Gastroesophageal sphincter (tissue), 3 donors: ENCODE results near the gene RECQL5.

Source experiments
- POLR2A ChIP-seq, 2 donors: fragments of 450-650 bp; IDR thresholded peaks; one replicate each; pipeline ENCODE4 v1.6.1; 2017; ENCODE audit warnings: antibody characterized with exemption in 2 of 2, mild to moderate bottlenecking in 2 of 2, moderate library complexity in 1 of 2
- POLR2AphosphoS5 ChIP-seq: sonication (generic); formaldehyde crosslinking; IDR thresholded peaks from one replicate; pipeline ENCODE4 v1.6.1; 2017; ENCODE audit warnings: antibody characterized with exemption
- TF ChIP-seq, protein P1 (sequence below), 4 experiments: fragments of 200-600 bp in 2 of 4; fragments of 450-650 bp in 2 of 4; sonication (generic) in 1 of 4; IDR thresholded peaks; one replicate each; pipeline ENCODE4 v1.5.1; 2017 to 2019; ENCODE audit warnings: antibody characterized with exemption in 4 of 4, mild to moderate bottlenecking in 2 of 4, moderate library complexity in 2 of 4

DNA sequence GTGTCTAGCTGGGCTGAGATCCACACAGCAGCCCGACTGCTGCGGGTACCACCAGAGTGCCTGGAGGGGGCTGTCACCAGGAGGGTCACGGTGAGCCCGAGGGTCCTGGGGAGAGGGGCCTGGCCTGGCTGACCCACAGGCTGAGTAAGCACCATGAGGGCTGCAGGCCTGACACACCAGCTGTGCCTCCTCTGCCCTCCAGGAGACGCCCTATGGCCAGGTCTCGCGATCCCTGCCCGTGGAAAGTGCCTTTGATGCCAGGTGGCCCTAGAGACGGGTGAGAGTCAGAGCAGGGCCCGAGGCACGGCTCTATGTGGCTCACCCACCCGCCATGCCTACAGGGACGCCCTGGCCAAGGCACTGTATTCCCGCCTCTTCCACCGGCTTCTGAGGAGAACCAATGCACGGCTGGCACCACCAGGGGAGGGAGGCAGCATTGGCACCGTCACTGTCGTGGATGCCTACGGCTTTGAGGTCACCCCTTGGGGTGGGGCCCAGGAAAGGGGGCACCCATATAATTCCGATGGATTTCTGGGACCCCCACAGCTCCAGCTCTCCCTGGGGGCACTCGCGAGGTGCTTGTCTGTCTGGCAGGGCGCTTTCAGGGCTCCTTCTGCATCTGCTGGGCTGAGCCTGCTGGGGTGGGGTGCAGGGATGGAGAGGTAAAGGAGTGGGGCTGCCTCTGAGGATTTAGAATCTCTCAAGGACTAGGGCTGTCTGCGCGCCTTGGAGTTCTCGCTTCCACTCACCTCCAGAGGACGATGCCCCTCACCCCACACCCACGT lies 72.3 kb downstream of the RECQL5 start:
- TF ChIP-seq POLR2AphosphoS5 (no peak), POLR2A (IDR thresholded peaks at IDR 0.05) (no peak)
- TF ChIP-seq, protein P1, sequence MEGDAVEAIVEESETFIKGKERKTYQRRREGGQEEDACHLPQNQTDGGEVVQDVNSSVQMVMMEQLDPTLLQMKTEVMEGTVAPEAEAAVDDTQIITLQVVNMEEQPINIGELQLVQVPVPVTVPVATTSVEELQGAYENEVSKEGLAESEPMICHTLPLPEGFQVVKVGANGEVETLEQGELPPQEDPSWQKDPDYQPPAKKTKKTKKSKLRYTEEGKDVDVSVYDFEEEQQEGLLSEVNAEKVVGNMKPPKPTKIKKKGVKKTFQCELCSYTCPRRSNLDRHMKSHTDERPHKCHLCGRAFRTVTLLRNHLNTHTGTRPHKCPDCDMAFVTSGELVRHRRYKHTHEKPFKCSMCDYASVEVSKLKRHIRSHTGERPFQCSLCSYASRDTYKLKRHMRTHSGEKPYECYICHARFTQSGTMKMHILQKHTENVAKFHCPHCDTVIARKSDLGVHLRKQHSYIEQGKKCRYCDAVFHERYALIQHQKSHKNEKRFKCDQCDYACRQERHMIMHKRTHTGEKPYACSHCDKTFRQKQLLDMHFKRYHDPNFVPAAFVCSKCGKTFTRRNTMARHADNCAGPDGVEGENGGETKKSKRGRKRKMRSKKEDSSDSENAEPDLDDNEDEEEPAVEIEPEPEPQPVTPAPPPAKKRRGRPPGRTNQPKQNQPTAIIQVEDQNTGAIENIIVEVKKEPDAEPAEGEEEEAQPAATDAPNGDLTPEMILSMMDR (IDR thresholded peaks at IDR 0.05): no peak
